ENCODE data around the gene OSGIN1.
"Not testable (repeated sequence)": the region's sequence is repeated elsewhere in the genome, so short reads cannot be mapped to it uniquely, and the experiment has no call there.

OSGIN1 gene

DNA sequence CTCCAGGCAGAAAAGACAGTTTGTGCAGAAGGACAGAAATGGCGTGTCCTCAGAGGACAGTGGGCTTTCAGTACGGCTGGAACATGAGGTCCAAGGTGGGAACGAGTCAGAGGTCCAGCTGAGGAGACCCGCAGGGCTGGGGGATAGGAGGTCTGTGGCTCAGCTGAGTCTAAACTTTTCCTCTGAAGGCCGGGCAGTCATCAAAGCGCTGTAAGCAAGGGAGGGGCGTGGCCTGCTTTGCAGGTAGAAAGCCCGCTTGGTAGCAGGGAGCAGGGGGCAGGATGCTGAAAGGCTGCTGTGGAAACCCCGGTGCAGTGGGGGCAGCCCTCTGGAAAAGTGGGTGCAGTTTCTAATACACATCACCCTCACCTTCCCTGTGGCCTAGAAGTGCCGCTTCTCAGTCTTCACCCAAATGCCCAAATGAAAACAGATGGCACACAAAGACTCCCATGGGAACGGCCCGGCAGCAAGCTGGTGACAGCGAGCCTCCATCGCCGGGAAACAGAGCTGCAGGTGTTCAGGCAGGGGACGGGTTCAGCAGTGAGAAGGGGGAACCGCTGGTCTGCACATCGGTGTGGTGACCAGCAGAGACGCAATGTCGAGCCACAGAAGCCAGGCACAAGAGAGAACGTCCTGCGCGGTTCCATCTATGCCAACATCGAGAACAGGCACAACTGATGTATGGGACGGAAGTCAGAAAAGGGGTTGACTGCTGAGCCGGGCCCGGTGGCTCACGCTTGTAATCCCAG, 12.2 kb upstream of the OSGIN1 start:
- DNase-seq (ENCODE audit: low spot score) = no peak

DNA sequence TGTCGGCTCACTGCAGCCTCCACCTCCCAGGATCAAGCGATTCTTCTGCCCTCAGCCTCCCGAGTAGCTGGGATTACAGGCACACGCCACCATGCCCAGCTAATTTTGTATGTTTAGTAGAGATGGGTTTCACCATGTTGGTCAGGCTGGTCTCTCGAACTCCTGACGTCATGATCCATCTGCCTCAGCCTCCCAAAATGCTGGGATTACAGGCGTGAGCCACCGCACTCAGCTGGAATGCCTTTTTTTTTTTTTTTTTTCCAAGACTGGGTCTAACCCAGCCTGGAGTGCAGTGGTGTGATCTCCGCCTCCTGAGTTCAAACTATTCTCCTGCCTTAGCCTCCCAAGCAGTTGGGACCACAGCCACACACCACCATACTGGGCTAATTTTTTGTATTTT, 11.5 kb upstream of the OSGIN1 start:
- not testable (repeated sequence) for DNase-seq (ENCODE audit: low spot score)

DNA sequence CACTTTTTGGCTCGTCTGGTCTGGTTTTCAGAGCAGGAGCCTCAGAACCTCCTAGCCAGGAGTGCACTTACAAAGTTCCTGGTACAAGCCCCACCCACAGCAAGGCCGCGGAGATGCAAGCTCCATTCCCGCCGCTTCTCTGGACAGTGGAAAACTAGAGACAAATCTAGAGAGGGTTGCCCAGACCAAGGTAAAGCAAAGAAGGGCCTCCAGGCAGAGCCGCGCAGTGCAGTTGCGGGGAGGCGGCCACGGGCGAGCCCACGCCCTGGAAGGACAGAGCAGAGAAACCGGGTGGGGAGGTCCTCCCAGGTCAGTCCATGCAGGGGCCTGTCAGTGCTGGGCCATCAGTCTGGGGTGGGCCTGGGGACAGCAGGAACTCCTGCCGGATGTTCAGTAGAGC, 11.0 kb upstream of the OSGIN1 start:
- DNase-seq (ENCODE audit: low spot score) = no peak

DNA sequence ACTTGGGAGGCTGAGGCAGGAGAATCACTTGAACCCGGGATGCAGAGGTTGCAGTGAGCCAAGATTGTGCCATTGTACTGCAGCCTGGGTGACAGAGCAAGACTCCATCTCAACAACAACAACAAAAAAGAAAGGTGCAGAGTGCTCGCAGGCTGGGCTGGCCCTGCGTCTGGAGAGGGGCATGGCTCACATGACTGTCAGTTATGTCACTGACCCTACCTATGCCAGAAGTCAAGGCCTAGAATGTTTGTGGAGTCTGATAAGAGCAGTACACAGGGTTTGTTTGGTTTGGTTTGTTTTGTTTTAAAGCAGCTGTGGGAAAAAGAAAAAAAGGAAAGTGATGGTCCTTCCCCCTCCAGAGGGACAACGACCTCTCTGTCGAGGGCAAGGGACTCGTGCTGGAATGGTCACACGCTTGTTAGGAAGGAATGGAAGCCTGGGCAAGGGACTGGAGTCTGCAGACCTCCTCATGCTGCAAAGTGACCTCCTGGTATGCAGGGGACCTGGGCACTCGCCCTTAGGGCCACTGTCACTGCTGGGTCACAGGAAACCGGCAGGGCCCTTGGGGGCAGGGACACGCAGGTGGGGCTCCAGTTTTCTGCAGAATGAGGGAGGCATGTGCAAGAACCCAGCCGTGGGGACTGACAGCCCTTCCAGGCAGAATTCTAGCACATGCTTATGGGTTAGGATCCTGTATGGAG, 10.1 kb upstream of the OSGIN1 start:
- no peak for DNase-seq (ENCODE audit: low spot score)

DNA sequence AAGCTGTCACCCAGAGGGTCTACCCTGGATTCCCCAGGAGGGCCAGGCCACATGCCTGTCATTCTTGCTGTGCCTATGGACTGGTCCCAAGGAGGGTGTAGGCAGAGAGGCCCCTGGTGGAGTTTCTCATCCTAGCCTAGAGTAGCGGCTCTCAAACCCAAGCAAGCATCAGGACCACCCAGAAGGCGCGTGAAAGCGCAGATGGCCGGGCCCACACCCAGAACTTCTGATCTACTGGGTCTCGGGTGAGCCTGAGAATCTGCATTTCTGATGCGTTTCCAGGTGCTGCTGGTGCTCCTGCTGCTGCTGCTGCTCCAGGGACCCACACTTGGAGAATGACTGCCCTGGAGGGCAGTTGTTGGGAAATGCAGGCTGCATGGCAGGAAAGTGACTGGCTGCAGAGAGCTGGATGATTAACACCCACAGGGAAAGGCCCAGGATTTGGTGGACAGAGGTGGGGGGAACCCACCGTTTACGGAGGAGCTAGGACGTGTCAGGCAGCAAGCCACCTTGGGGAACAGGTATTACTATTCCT, 9.5 kb upstream of the OSGIN1 start:
- no peak for DNase-seq (ENCODE audit: low spot score)

DNA sequence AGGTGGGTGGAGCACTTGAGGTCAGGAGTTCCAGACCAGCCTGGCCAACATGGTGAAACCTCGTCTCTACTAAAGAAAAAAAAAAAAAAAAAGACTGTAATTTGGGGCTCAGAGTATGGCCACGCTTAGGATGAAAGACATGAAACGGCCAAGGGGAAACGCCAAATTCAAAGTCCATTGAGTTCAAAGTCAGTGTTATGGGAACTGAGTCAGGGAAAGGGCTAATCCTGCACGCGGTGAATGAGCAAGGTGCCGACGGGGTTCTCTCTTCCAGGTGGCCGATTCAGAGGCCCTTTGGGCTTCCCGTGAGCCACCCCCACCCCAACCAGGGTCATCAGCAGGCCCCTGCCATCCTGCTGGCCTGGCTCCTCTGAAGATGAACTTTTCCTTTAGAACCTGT, 7.5 kb upstream of the OSGIN1 start:
- DNase-seq (ENCODE audit: low spot score) = no peak

DNA sequence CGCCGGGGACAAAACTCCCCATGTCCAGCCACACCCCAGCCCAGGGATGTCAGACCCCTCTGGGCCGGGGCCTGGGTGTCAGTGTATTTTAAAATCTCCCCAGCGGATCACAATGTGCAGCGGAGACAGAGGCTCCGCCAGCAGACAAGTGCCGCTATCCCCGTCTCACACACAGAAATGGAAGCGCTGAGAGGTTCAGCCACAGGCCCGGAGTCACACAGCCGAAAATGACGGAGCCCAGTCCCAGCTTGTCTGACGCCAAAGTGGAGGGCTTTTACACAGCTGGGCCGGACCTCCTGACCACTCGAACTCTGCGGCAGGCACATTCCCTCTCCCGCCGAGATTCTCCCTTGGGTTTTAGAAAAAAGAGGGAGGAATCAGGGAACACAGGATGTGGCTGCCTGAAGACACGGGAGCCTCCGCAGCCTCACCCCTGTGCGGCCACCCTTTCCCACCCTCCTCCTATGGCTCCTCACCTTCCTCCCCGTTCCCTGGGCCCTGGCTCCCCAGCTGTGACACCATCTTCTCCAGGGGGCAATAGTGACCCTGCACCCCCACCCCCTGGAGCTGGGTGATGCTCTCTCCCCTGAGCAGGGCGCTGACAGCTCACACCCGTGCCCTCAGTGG, 6.8 kb upstream of the OSGIN1 start:
- DNase-seq (ENCODE audit: low spot score) = no peak

DNA sequence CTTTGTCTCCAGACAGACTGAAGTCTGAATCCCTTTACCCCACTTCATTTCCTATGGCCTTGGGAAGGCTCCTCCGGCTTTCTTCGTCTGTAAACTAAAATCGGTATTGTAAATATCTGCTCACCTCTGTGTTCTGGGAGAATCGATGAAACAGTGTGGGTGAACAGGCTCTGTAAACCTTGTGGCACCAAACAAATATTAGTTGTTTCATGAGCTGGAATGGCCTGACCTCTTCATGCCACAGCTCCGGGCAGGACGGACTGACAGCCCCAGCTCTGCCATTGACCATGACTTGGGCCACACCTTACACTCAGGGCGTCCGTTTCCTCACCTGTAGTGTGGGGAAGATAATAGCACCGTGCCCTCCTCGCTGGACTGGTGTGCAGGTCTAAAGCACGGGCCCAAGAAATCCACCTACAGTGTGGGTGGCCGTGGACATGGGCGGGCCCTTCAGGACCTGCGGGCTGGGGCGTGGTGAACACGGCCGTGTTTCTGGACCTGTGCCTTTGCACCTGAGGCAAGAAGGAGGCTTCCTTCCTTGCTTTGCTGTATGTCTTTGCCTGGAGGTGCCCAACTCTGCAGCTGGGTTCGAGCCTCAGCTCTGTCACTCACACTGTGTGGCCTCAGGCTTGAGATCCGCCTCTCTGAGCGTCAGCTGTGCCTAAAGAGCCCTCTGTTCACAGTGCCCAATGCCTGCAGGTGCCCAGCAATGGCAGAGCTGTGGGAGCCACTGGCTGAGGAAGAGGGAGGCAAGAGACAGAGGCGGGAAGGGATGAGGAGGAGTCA, 6.1 kb upstream of the OSGIN1 start:
- no peak for DNase-seq (ENCODE audit: low spot score)

DNA sequence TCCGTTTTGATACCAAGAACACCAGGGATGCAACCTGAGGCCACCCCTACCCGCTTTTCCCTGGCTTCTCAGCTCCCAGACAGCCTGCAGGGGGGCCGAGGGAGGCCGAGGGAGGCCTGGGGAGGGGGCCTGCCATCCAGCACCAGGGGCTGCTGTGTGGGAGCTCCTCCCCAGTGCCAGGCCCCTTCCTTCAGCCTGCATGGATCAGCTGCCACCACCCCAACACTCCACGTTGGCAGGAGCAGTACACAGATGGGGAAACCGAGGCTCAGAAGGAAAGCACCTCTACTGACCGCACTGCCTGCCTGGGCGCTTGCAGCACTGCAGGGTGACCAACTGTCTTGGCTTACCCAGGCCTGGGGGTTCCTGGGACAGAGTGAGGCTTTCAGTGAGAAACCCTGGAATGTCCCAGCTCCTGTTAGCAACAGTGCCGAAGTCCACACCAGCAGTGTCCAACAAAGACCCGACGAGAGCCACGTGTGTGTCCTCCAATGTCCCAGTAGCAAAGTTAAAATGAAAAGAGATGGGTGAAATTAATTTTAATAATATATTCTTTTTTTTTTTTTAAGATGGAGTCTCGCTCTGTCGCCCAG, 5.3 kb upstream of the OSGIN1 start:
- no peak for DNase-seq (ENCODE audit: low spot score)

DNA sequence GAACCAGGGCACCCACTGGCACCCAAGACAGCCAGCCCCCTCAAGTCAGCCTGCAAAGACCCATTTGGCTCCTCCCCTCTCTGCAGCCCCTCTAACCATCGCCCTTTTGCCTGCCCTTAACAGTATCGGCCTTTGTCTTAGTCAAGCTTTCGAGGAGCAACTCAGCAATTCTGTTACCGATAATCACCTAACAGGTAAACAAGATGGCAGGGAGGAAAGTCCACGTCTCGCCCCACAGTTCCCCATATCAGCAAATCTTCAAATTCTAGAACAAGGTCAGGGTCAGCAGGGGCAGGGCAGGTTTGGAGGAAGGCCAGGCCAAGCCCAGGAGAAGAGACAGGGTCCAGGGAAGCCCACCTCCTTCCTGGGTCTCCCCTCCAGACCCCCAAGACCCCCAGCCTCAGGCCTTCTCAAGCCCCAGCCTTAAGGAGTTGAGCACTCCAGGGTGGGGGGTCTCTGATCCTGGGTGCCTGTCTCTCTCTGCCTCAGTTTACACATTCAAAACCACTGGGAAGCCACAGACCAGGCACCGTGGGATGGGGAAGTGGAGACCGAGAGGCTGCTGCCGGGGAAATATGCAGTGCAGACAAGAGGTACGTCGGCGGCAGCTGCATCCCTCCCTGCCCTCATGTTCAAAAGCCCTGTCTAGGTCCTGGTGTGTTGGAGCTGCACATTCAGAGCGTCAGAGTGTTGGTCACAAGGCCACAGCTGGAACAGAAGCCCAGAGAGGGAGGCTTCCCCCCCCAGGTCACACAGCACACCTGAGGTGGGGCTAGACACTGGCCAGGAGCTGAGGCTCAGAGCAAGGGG, 3.9 kb upstream of the OSGIN1 start:
- DNase-seq (ENCODE audit: low spot score) = no peak

DNA sequence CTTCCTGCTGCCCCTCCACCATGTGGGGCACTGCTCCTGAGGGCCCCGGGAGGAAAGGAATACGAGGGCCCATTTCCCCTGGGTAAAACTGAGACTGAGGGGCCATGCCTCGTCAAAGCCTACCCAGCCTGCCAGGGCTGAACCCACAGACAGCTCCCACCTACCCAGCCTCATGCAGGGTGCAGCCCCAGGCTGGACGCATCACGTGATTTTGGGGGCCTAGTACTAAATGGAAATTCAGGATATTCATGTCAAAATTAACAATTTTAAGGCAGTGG, 3.4 kb upstream of the OSGIN1 start:
- no peak for DNase-seq (ENCODE audit: low spot score)

DNA sequence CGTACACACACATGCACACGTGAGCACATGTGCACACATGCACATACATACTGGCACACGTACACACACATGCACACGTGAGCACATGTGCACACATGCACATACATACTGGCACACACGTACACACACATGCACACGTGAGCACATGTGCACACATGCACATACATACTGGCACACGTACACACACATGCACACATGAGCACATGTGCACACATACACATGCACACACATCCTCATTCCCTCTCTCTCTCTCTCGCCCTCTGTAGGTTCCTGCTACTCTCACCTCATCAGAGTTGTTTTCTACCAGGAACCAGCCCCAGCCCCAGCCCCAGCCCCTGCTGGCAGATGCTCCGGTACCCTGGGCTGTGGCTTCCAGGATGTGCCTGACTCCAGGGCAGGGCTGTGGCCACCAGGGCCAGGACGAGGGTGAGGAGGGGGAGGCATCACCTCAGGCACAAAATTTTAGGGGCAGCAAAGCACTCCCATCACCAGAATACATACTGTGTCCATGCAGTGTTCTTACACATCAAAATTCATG, 2.1 kb upstream of the OSGIN1 start:
- not testable (repeated sequence) for DNase-seq (ENCODE audit: low spot score)

DNA sequence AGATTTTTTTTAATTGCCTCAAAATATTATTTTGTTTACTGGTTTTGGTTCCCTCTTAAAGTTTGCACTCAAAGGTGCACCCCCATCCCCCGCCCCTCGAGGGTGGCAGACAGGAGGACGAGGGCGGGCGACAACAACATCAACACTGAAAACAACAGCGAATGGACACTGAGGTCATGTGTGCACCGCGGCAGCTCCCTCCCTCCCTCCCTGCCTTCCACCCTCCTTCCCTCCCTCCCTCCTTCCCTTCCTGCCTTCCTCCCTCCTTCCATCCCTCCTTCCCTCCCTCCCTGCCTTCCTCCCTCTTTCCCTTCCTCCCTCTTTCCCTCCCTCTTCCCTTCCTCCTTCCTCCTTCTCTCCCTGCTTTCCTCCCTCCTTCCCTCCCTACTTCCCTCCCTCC, 1.5 kb upstream of the OSGIN1 start:
- no peak for DNase-seq (ENCODE audit: low spot score)

DNA sequence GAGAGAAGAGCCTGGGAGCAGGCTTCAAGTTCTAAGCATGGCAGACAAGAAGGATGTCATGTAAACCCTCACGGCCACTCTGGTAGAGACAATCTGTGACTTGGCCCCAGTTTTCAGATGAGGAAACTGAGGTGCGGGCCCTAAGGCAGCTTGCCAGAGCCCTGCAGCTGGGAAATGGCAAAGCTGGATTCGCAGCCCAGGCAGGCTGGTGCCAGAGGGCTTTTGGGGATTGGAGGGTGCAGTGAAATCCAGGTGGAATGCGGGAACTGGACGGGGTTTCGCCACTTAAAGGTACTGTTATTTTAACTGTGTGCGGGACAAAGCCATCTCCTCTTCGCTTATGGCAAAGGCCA, 477 bp upstream of the OSGIN1 start:
- DNase-seq (ENCODE audit: low spot score) = peak; percentile 54

DNA sequence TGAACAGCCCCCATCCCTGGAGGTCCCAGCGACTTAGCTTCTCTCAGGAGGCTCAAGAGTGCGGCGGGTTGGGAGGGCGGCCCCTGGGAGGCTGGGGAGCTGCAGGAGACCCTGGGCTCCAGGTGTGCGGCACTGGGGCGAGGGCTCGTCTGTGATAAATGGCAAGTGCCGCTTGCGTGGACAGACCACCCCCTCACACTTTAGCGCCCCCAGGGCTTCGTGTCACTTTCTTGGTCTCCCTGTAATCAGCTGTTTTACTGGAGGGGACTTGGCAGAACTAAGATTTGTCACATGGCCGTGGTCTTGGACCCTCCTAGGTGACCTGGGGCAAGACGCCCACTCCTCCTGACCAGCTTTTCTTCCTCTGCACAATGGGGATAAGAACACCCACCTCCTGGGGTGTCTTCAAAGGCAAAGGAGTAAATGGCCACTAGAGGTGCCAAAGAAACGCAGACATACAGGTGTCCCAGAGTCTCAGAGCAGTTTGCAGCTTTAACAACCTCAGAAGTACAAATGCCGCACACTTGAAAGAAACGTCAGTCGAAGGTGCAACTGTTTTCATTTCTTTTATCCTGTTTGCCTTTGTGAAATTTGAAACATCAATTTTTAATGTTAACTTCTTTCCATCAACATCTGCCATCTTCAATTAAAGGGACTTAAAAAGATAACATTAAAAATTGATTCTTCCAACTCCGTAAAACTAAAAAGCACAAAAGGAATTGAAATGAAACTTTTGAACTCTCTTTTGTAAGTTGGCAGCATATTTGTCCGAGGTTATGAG, 946 bp downstream of the OSGIN1 start:
- peak; percentile 62 for DNase-seq (ENCODE audit: low spot score)

DNA sequence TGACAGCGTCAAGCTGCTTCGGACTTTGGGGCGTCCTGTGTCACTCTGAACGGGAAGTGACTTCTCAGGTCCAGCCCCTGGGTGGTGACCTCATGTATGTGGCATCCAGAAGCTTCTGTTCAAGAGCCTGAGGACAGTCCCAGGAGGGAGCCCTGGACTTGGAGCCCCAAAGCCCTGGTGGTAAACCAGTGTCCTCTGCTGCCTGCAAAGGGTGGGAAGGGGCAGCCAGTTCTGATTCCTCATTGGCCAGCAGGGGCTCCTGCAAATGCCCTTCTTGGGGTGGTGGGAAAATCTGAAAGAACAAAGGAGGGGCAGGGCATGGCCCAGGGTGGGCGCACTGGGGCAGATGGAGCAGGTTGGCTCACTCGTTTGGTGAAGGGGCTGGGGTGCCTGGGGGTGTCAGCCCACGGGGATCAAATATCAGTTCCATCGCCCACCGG, 1.6 kb downstream of the OSGIN1 start:
- peak; percentile 57 for DNase-seq (ENCODE audit: low spot score)

DNA sequence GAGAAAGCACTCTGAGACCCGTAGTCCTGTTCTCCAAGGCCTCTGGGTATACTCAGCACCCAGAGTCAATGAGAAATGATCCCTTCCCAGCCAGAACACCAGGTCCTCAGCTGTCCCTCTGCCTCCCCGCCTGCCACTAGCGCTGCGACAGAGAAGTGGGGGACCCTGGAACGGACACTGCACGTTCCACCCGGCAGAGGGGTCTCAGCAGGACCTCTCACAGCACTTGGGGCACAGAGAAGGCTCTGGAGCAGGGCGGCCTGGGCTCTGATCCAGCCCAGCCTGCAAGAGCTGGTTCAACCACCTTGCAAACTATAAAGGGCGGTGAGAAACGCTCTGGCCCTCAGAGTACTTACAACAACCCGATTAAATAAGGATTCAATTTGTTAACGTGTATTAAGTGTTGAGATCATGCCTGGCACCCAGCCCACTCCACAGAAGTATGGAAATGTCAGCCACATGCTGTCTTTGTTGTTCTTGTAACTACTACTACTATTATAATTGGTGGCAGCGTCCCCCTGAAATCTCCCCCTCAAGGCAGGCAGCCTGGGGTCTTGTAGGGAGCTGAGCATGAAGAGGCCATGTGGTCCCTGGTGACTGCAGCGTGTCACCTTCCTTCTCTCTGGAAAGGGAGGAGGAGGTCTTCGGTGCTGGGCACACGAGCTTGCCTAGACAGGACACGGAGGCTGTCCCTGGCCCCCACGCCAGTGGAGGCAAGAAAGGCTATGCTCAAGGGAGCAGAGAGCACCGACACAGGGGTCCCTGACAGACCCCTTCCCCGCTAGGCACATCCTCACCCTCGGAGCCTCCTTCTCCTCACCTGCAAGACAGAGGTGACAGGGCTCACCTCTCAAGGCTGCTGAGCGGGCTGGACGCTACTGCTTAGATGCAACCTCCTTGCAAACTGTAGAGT, 2.4 kb downstream of the OSGIN1 start:
- no peak for DNase-seq (ENCODE audit: low spot score)

DNA sequence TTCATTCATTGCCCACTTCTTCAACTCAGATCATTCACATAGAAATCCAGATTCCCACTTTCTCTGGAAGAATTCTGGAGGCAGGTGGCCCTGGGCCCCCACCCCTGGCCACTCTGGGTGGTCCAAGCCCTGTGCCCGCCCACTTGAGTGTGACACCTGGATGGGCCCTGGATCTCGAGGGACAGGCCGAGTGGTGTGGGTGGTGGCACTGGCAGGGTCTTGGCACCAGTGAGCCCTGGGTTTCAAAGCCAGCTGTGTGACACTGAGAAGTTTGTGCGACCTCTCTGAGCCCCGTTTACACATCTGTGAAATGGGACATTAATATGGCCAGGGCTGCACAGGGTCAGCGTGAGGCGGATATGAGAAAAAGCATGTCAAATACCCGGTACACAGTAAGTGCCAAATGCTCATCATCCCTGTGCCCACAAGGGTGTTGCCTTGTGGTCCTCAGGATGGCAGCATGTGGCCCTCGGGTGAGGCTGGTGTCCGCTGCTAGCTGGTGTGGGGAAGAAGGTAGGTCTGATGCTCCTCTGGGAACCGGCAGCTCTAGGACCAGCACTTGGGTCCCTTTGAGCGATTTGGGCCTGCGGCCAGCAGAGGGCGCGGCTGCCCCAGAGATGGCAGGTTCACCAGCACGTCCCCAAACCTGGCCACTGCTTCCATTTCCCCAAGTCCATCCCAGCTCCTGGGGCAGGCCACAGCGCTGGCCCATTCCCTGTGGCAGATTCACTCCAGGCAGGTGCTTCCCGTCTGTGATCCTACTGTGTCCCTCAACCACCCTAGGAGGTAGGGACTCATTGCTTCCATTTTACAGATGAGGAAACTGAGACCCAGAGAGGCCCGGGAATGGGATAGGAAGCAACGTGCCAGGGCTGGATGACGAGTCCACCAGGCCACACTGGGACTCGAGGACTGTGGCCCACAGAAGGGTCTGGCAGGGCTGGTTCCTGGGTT, 3.6 kb downstream of the OSGIN1 start:
- peak; percentile 70 for DNase-seq (ENCODE audit: low spot score)
